K562 (cell line): Measurements from ENCODE around the gene PI4KA. TPM values are rescaled to one million over a fixed set of nuclear protein-coding genes. Genes with fewer than 3 reads are reported as not detected.

Experiments
- ASH1L ChIP-seq: fragments of 450-650 bp; IDR thresholded peaks from 2 replicates; pipeline ENCODE4 v1.6.1; 2018; ENCODE audit warnings: borderline replicate concordance, mild to moderate bottlenecking, low read depth; ENCODE audit not compliant: partially characterized antibody
- ATF1 ChIP-seq, 2 experiments: fragments of 450-650 bp in 1 of 2; IDR thresholded peaks; 2 replicates each; pipeline ENCODE4 v1.6.1; 2016; ENCODE audit warnings: missing compliant biosample characterization in 1 of 2, missing genetic modification characterization in 1 of 2
- HMG20A ChIP-seq: fragments of 450-650 bp; formaldehyde crosslinking; conservative IDR thresholded peaks from 2 replicates; pipeline ENCODE4 v1.4.0; 2020; ENCODE audit warnings: mild to moderate bottlenecking, mixed read lengths
- LCOR ChIP-seq: sonication (generic); formaldehyde crosslinking; IDR thresholded peaks from 2 replicates; pipeline ENCODE4 v1.8.0; 2022; ENCODE audit warnings: mild to moderate bottlenecking, missing genetic modification reagents
- MEF2A ChIP-seq: IDR thresholded peaks from 2 replicates; pipeline ENCODE4 v1.6.1; 2011; ENCODE audit warnings: low read depth, mild to moderate bottlenecking, low read length, moderate library complexity; ENCODE audit not compliant: control insufficient read depth
- SIN3B ChIP-seq: fragments of 450-650 bp; IDR thresholded peaks from 2 replicates; pipeline ENCODE4 v1.6.1; 2017; ENCODE audit warnings: low read depth, mild to moderate bottlenecking, moderate library complexity
- ZNF431 ChIP-seq: sonication (generic); formaldehyde crosslinking; IDR thresholded peaks from 2 replicates; pipeline ENCODE4 v1.8.0; 2022; ENCODE audit warnings: mild to moderate bottlenecking, missing genetic modification reagents
- polyA plus RNA-seq, 8 experiments: library from polyadenylated mRNA; depleted of rRNA in 4 of 8; stranded (reverse) in 5 of 8; unstranded in 3 of 8; fragments of >200 nt; fragmentation: Nextera tagmentation in 2 of 8; fragmentation: Illumina TruSeq in 1 of 8; extraction: Ambion mirVana in 2 of 8; extraction: Trizol in 1 of 8; gene quantifications; 2 replicates each; pipeline versions ENCODE4 v1.2.1 to v1.2.3, GENCODE V29; 2011 to 2014; ENCODE audit warnings: inconsistent platforms in 1 of 8, missing spikeins in 1 of 8
- total RNA-seq, 7 experiments: library from RNA; depleted of rRNA in 6 of 7; stranded (reverse); fragments of >200 nt in 6 of 7; fragmentation: Illumina TruSeq in 2 of 7; extraction: Trizol in 2 of 7; gene quantifications; 2 replicates each; pipeline versions ENCODE4 v1.2.1 to v1.2.3, GENCODE V29; 2011 to 2021; ENCODE audit warnings: low replicate concordance in 1 of 7
- TF ChIP-seq, protein P1 (sequence below): fragments of 250-450 bp; sonication (Bioruptor Pico); IDR thresholded peaks from 2 replicates; pipeline ENCODE4 v1.4.0; 2020
- TF ChIP-seq, protein P2 (sequence below): fragments of 450-650 bp; IDR thresholded peaks from 2 replicates; pipeline ENCODE4 v1.7.0; 2016; ENCODE audit warnings: borderline replicate concordance
- TF ChIP-seq, protein P3 (sequence below): fragments of 200-400 bp; formaldehyde crosslinking; IDR thresholded peaks from 2 replicates; pipeline ENCODE4 v1.6.1; 2017; ENCODE audit warnings: mild to moderate bottlenecking, low read depth, low read length, moderate library complexity
- TF ChIP-seq, protein P4 (sequence below): sonication (generic); formaldehyde crosslinking; IDR thresholded peaks from 2 replicates; pipeline ENCODE4 v1.8.0; 2022; ENCODE audit warnings: mild to moderate bottlenecking, missing genetic modification reagents
- TF ChIP-seq, protein P5 (sequence below), 3 experiments: IDR thresholded peaks in 2 of 3; conservative IDR thresholded peaks in 1 of 3; 2 replicates each; pipeline ENCODE4 v1.5.1; 2011 to 2012; ENCODE audit warnings: low read length in 3 of 3, mild to moderate bottlenecking in 3 of 3, control low read depth in 2 of 3, improper control_type of control experiment in 1 of 3, inconsistent platforms in 1 of 3, low read depth in 1 of 3, mixed read lengths in 1 of 3, moderate library complexity in 1 of 3; ENCODE audit not compliant: insufficient read depth in 2 of 3

PI4KA gene
- total and polyA plus RNA-seq, 9 of the 15 experiments (the other 6 are each of a cell fraction or from before 2014, with no cell fraction given) = 7.3 to 187 (median 84.7) TPM

DNA sequence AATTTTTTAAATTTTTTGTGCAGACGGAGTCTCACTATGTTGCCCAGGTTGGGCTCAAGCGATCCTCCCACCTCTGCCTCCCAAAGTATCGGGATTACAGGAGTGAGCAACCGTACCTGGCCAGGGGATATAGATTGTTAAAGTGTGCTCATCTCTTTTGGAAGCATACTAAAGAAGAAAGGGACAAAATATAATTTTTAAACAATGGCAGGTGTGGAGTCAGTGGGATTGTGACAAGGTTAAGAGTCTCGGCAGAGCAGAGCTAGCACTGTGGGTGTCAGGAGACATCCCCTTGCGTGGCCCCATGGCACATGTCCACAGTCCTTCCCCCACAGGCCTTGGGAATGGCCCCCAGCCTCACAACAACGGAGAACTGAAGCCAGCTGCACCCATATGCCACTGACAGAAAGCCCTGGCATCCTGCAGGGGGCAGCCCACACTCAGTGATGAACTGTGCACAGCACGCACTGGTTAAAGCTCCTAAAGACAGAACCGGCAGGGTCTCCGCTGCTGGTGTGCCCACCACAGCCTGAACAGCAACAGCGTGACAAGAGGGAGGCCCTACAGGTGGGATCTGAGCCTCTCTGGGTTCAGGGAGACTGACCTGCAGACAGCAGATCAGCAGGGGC is 54.8 kb downstream of the PI4KA start (continued):
- TF ChIP-seq, protein P1, sequence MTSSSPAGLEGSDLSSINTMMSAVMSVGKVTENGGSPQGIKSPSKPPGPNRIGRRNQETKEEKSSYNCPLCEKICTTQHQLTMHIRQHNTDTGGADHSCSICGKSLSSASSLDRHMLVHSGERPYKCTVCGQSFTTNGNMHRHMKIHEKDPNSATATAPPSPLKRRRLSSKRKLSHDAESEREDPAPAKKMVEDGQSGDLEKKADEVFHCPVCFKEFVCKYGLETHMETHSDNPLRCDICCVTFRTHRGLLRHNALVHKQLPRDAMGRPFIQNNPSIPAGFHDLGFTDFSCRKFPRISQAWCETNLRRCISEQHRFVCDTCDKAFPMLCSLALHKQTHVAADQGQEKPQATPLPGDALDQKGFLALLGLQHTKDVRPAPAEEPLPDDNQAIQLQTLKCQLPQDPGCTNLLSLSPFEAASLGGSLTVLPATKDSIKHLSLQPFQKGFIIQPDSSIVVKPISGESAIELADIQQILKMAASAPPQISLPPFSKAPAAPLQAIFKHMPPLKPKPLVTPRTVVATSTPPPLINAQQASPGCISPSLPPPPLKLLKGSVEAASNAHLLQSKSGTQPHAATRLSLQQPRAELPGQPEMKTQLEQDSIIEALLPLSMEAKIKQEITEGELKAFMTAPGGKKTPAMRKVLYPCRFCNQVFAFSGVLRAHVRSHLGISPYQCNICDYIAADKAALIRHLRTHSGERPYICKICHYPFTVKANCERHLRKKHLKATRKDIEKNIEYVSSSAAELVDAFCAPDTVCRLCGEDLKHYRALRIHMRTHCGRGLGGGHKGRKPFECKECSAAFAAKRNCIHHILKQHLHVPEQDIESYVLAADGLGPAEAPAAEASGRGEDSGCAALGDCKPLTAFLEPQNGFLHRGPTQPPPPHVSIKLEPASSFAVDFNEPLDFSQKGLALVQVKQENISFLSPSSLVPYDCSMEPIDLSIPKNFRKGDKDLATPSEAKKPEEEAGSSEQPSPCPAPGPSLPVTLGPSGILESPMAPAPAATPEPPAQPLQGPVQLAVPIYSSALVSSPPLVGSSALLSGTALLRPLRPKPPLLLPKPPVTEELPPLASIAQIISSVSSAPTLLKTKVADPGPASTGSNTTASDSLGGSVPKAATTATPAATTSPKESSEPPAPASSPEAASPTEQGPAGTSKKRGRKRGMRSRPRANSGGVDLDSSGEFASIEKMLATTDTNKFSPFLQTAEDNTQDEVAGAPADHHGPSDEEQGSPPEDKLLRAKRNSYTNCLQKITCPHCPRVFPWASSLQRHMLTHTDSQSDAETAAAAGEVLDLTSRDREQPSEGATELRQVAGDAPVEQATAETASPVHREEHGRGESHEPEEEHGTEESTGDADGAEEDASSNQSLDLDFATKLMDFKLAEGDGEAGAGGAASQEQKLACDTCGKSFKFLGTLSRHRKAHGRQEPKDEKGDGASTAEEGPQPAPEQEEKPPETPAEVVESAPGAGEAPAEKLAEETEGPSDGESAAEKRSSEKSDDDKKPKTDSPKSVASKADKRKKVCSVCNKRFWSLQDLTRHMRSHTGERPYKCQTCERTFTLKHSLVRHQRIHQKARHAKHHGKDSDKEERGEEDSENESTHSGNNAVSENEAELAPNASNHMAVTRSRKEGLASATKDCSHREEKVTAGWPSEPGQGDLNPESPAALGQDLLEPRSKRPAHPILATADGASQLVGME = 0 out of 2 replicates have a peak, but pooled peaks have one; percentile 48
- TF ChIP-seq MEF2A (no peak), LCOR (CRISPR knock-in tag) (no peak), ZNF431 (CRISPR knock-in tag) (no peak), ATF1 (CRISPR knock-in tag; IDR thresholded peaks at IDR 0.05) (no peak), ATF1 (tag; IDR thresholded peaks at IDR 0.05) (0 out of 2 replicates have a peak, but pooled peaks have one; percentile 22), HMG20A (CRISPR knock-in tag) (no peak), SIN3B (no peak), ASH1L (no peak)
- TF ChIP-seq, protein P2, sequence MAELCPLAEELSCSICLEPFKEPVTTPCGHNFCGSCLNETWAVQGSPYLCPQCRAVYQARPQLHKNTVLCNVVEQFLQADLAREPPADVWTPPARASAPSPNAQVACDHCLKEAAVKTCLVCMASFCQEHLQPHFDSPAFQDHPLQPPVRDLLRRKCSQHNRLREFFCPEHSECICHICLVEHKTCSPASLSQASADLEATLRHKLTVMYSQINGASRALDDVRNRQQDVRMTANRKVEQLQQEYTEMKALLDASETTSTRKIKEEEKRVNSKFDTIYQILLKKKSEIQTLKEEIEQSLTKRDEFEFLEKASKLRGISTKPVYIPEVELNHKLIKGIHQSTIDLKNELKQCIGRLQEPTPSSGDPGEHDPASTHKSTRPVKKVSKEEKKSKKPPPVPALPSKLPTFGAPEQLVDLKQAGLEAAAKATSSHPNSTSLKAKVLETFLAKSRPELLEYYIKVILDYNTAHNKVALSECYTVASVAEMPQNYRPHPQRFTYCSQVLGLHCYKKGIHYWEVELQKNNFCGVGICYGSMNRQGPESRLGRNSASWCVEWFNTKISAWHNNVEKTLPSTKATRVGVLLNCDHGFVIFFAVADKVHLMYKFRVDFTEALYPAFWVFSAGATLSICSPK = no peak
- TF ChIP-seq, protein P3, sequence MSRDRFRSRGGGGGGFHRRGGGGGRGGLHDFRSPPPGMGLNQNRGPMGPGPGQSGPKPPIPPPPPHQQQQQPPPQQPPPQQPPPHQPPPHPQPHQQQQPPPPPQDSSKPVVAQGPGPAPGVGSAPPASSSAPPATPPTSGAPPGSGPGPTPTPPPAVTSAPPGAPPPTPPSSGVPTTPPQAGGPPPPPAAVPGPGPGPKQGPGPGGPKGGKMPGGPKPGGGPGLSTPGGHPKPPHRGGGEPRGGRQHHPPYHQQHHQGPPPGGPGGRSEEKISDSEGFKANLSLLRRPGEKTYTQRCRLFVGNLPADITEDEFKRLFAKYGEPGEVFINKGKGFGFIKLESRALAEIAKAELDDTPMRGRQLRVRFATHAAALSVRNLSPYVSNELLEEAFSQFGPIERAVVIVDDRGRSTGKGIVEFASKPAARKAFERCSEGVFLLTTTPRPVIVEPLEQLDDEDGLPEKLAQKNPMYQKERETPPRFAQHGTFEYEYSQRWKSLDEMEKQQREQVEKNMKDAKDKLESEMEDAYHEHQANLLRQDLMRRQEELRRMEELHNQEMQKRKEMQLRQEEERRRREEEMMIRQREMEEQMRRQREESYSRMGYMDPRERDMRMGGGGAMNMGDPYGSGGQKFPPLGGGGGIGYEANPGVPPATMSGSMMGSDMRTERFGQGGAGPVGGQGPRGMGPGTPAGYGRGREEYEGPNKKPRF = no peak
- TF ChIP-seq, protein P4, sequence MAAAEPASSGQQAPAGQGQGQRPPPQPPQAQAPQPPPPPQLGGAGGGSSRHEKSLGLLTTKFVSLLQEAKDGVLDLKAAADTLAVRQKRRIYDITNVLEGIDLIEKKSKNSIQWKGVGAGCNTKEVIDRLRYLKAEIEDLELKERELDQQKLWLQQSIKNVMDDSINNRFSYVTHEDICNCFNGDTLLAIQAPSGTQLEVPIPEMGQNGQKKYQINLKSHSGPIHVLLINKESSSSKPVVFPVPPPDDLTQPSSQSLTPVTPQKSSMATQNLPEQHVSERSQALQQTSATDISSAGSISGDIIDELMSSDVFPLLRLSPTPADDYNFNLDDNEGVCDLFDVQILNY (CRISPR knock-in tag) = no peak
- TF ChIP-seq, protein P5, sequence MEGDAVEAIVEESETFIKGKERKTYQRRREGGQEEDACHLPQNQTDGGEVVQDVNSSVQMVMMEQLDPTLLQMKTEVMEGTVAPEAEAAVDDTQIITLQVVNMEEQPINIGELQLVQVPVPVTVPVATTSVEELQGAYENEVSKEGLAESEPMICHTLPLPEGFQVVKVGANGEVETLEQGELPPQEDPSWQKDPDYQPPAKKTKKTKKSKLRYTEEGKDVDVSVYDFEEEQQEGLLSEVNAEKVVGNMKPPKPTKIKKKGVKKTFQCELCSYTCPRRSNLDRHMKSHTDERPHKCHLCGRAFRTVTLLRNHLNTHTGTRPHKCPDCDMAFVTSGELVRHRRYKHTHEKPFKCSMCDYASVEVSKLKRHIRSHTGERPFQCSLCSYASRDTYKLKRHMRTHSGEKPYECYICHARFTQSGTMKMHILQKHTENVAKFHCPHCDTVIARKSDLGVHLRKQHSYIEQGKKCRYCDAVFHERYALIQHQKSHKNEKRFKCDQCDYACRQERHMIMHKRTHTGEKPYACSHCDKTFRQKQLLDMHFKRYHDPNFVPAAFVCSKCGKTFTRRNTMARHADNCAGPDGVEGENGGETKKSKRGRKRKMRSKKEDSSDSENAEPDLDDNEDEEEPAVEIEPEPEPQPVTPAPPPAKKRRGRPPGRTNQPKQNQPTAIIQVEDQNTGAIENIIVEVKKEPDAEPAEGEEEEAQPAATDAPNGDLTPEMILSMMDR (IDR thresholded peaks at IDR 0.05 in 2 of 3, conservative IDR thresholded peaks at IDR 0.05 in 1 of 3; ENCODE audit: insufficient read depth in 2 of 3, low read depth in 1 of 3, low read length in 3 of 3) = peak; percentile 94 to 100 (median 98)
